ENCODE data around the gene RAB3A. TPM values are rescaled to one million over a fixed set of nuclear protein-coding genes. Genes with fewer than 3 reads are reported as not detected.
"Not testable (repeated sequence)": the region's sequence is repeated elsewhere in the genome, so short reads cannot be mapped to it uniquely, and the experiment has no call there.

The RAB3A gene
- total RNA-seq, 1 experiment from 2014 or later: 0.68 TPM

- no peak for DNase-seq (ENCODE audit: unreplicated experiment)
- peaks cover 13% of the 10 kb centered on the region for H3K27me3 Mint-ChIP-seq (ENCODE audit: insufficient read depth, unreplicated experiment)
- no peak for TF ChIP-seq CTCF (IDR thresholded peaks at IDR 0.05; ENCODE audit: unreplicated experiment)
- POLR2A ChIA-PET: no interaction called here
- H3K36me3 Mint-ChIP-seq (ENCODE audit: insufficient read depth, unreplicated experiment): no peaks in the 10 kb centered on the region
- CTCF ChIA-PET: no interaction called here
- no TSS peak for BruUV-seq (replicated peaks)
- H3K9me3 Mint-ChIP-seq (ENCODE audit: unreplicated experiment): no peaks in the 10 kb centered on the region
- H3K4me3 Mint-ChIP-seq (ENCODE audit: unreplicated experiment): no peak overlapping the region
- no peak overlapping the region for H3K27ac Mint-ChIP-seq (ENCODE audit: low read depth, unreplicated experiment)
- intact Hi-C loops (cut with micrococcal nuclease): no loop called here
- peaks cover 6% of the 10 kb centered on the region for H3K4me1 Mint-ChIP-seq (ENCODE audit: insufficient read depth, unreplicated experiment)
Measured at GRCh38 chr19:18216789-18217188, 12.9 kb upstream of the RAB3A start.

- Mint-ChIP-seq H3K4me3 (ENCODE audit: unreplicated experiment) (no peak overlapping the region), H3K9me3 (ENCODE audit: unreplicated experiment) (no peaks in the 10 kb centered on the region), H3K36me3 (ENCODE audit: insufficient read depth, unreplicated experiment) (no peaks in the 10 kb centered on the region), H3K27me3 (ENCODE audit: insufficient read depth, unreplicated experiment) (peaks cover 6% of the 10 kb centered on the region), H3K27ac (ENCODE audit: low read depth, unreplicated experiment) (no peak overlapping the region), H3K4me1 (ENCODE audit: insufficient read depth, unreplicated experiment) (peaks cover 6% of the 10 kb centered on the region)
- POLR2A ChIA-PET: interaction anchor here (1.0 kb wide), 1 partner anchor 65 kb away, joined by 4 read pairs; no protein-coding TSS in a partner anchor
- CTCF ChIA-PET: interaction anchor here (1.1 to 1.4 kb wide), 3 partner anchors 9 to 112 kb away, joined by 3 to 4 read pairs (median 3); no protein-coding TSS in a partner anchor
- BruUV-seq (replicated peaks): no TSS peak
- intact Hi-C loops (cut with micrococcal nuclease): no loop called here
- no peak for TF ChIP-seq CTCF (IDR thresholded peaks at IDR 0.05; ENCODE audit: unreplicated experiment)
- DNase-seq (ENCODE audit: unreplicated experiment): peak; percentile 45
Measured at GRCh38 chr19:18214779-18215433, 11.1 kb upstream of the RAB3A start.

- no peak for TF ChIP-seq CTCF (IDR thresholded peaks at IDR 0.05; ENCODE audit: unreplicated experiment)
- Mint-ChIP-seq H3K27ac (ENCODE audit: low read depth, unreplicated experiment) (no peak overlapping the region), H3K36me3 (ENCODE audit: insufficient read depth, unreplicated experiment) (no peaks in the 10 kb centered on the region), H3K4me3 (ENCODE audit: unreplicated experiment) (no peak overlapping the region), H3K27me3 (ENCODE audit: insufficient read depth, unreplicated experiment) (no peaks in the 10 kb centered on the region), H3K9me3 (ENCODE audit: unreplicated experiment) (no peaks in the 10 kb centered on the region), H3K4me1 (ENCODE audit: insufficient read depth, unreplicated experiment) (peaks cover 6% of the 10 kb centered on the region)
- CTCF ChIA-PET: interaction anchor here (0.6 to 1.6 kb wide), 2 partner anchors 32 to 41 kb away, joined by 3 to 4 read pairs; no protein-coding TSS in a partner anchor
- POLR2A ChIA-PET: interaction anchor here (0.6 kb wide), 1 partner anchor 117 kb away, joined by 3 read pairs; no protein-coding TSS in a partner anchor
- intact Hi-C loops (cut with micrococcal nuclease): no loop called here
- no peak for DNase-seq (ENCODE audit: unreplicated experiment)
- no TSS peak for BruUV-seq (replicated peaks)
Measured at GRCh38 chr19:18211683-18212082, 7.8 kb upstream of the RAB3A start.

- BruUV-seq (replicated peaks); POLR2A ChIA-PET; DNase-seq (ENCODE audit: unreplicated experiment); H3K27ac Mint-ChIP-seq (ENCODE audit: low read depth, unreplicated experiment); H3K36me3 Mint-ChIP-seq (ENCODE audit: insufficient read depth, unreplicated experiment); H3K4me3 Mint-ChIP-seq (ENCODE audit: unreplicated experiment); H3K9me3 Mint-ChIP-seq (ENCODE audit: unreplicated experiment); intact Hi-C loops (cut with micrococcal nuclease); H3K4me1 Mint-ChIP-seq (ENCODE audit: insufficient read depth, unreplicated experiment); H3K27me3 Mint-ChIP-seq (ENCODE audit: insufficient read depth, unreplicated experiment): not testable (repeated sequence)
- CTCF ChIA-PET: interaction anchor here (0.6 to 3.6 kb wide), 7 partner anchors 39 to 178 kb away, joined by 3 to 38 read pairs (median 3); no protein-coding TSS in a partner anchor
Measured at GRCh38 chr19:18209912-18210311, 6.1 kb upstream of the RAB3A start.

Measured in MCF 10A (cell line).